HUES6 (cell line): Measurements from ENCODE around the gene STMN3.

Experiments used
- H3K27ac ChIP-seq: 2 replicates; pipeline ENCODE4 v1.7.0; 2013; ENCODE audit warnings: low read depth, mild to moderate bottlenecking, low read length, inconsistent platforms
- H3K27me3 ChIP-seq: 2 replicates; pipeline ENCODE4 v1.6.1; 2013; ENCODE audit warnings: low read length; ENCODE audit not compliant: control insufficient read depth, insufficient read depth
- H3K36me3 ChIP-seq: 2 replicates; pipeline ENCODE4 v1.6.1; 2013; ENCODE audit warnings: low read length; ENCODE audit not compliant: control insufficient read depth, insufficient read depth
- H3K4me1 ChIP-seq: 2 replicates; pipeline ENCODE4 v1.6.1; 2013; ENCODE audit warnings: low read length; ENCODE audit not compliant: control insufficient read depth, insufficient read depth
- H3K4me3 ChIP-seq: 2 replicates; pipeline ENCODE4 v1.5.1; 2013; ENCODE audit warnings: low read depth, low read length
- H3K9ac ChIP-seq: one replicate; pipeline ENCODE4 v1.6.1; 2013; ENCODE audit warnings: mild to moderate bottlenecking, low read length
- H3K9me3 ChIP-seq: 2 replicates; pipeline ENCODE4 v1.6.1; 2013; ENCODE audit warnings: low read depth, low read length; ENCODE audit not compliant: control insufficient read depth, insufficient read depth

The STMN3 gene

DNA sequence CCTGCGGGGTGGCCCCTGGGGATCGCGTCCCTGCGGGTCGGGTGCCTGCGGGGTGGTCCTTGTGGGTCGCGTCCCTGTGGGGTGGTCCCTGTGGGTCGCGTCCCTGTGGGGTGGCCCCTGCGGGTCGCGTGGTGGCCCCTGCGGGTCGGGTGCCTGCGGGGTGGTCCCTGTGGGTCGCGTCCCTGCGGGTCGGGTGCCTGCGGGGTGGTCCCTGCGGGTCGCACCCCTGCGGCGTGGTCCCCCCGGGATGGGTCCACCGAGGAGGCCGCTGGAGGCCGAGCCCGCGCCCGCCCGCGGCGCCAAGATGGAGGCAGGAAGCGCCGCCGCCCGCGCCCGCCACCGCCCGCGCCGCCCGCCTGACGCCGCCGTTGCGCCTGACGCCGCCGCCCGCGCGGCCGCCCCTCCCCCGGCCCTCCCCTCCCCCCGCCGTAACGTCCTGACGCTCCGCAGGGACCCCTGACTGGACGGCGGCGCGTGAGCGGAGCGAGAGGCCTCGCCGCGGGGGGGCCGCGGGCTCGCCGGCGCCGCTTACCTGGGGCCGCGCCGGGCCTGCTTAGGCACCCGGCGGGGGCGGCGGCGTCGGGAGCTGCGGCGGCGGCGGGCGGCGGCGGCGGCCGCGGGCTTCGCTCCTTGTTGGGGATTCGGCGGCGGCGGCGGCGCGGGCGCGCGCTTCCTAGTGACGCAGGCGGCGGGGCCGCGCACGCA is 26.6 kb downstream of the STMN3 start, which contains the start of gene GMEB2:
GMEB2 (minus strand) TSS at position 678 of the 705 bp plus-strand sequence. CDS start 7,704 bp downstream, outside the sequence.
- Histone ChIP-seq H3K27me3 (no peaks in the 10 kb centered on the region), H3K4me1 (peaks cover 9% of the 10 kb centered on the region; the same call in 1 of the 2 replicates), H3K4me3 (peak within 1 kb of the TSS; percentile 98)

DNA sequence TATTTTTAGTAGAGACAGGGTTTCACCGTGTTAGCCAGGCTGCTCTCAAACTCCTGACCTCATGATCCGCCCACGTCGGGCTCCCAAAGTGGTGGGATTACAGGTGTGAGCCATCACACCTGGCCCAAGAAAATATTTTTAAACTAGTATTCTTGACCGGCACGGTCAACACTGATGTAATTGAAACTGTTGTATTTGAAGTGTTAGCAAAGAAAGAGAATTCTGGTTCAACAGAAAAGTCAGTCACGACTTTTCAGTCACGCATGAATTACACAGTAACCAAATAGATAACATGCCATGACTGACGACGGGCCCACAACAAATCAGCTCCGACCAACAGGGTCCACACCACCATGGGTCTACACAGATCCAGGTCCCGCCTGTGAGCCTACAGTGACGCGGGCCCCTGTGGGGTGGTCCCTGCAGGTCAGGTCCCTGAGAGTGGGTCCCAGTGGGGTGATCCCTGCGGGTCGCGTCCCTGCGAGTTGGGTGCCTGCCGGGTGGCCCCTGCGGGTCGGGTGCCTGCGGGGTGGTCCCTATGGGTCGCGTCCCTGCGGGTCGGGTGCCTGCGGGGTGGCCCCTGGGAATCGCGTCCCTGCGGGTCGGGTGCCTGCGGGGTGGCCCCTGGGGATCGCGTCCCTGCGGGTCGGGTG is 27.3 kb downstream of the STMN3 start:
- peaks cover 9% of the 10 kb centered on the region; the same call in 1 of the 2 replicates for H3K4me1 ChIP-seq
- peak overlapping the region; percentile 96 for H3K27ac ChIP-seq
- no peaks in the 10 kb centered on the region for H3K36me3 ChIP-seq
- H3K9ac ChIP-seq: peak overlapping the region; percentile 94
- peak overlapping the region; percentile 92 for H3K4me3 ChIP-seq
- H3K27me3 ChIP-seq: no peaks in the 10 kb centered on the region
- H3K9me3 ChIP-seq: no peaks in the 10 kb centered on the region

More for the DNA sequence above, 26.6 kb downstream of the STMN3 start, which contains the start of gene GMEB2:
- Histone ChIP-seq H3K36me3 (no peaks in the 10 kb centered on the region), H3K9me3 (no peaks in the 10 kb centered on the region), H3K27ac (peak within 1 kb of the TSS; percentile 96), H3K9ac (peak within 1 kb of the TSS; percentile 94)

DNA sequence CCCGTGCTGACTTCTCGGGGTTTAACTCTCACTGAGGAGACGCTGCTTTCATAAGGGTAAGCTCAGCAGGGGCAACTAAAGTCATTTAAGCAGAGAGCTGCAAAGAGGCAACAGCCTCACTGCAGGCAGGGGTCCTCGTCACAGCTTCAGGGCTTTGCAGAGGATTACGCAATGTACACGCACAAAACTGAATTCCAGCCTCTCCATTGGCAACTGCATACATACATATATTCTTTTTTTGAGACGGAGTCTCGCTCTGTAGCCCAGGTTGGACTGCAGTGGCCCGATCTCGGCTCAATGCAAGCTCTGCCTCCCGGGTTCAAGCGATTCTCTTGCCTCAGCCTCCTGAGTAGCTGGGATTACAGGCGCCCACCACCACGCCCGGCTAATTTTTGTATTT is 28.7 kb downstream of the STMN3 start:
- no peak overlapping the region for H3K27ac ChIP-seq
- H3K4me3 ChIP-seq: 0 out of 2 replicates have a peak overlapping the region, but pooled peaks have one; percentile 23
- H3K4me1 ChIP-seq: peaks cover 9% of the 10 kb centered on the region; the same call in 1 of the 2 replicates
- H3K27me3 ChIP-seq: no peaks in the 10 kb centered on the region
- H3K36me3 ChIP-seq: no peaks in the 10 kb centered on the region; the same call in 1 of the 2 replicates
- no peak overlapping the region for H3K9ac ChIP-seq
- H3K9me3 ChIP-seq: no peaks in the 10 kb centered on the region

DNA sequence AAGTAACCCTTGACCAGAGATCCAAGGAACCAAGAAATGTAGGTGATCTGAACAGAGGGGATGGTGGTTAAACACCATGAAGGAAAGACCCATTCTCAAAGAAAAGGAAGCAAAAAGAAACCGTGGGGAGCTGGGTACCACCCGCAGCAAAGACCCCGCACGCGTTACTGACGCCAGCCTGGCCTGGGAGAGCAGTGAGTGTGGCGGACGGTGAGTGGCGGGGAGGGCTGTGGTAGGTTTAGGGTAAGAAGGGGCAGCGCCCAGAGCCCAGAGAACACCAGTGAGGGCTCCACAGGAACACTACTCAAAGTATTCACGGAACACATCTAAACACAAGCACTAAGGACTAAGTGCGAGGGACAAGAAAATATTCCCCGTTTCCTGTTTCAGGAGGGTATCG is 30.5 kb downstream of the STMN3 start:
- no peak overlapping the region for H3K4me3 ChIP-seq
- no peaks in the 10 kb centered on the region for H3K9me3 ChIP-seq
- H3K27me3 ChIP-seq: no peaks in the 10 kb centered on the region
- peak overlapping the region; percentile 23 for H3K9ac ChIP-seq
- peaks cover 17% of the 10 kb centered on the region for H3K36me3 ChIP-seq
- H3K4me1 ChIP-seq: no peaks in the 10 kb centered on the region
- no peak overlapping the region for H3K27ac ChIP-seq

DNA sequence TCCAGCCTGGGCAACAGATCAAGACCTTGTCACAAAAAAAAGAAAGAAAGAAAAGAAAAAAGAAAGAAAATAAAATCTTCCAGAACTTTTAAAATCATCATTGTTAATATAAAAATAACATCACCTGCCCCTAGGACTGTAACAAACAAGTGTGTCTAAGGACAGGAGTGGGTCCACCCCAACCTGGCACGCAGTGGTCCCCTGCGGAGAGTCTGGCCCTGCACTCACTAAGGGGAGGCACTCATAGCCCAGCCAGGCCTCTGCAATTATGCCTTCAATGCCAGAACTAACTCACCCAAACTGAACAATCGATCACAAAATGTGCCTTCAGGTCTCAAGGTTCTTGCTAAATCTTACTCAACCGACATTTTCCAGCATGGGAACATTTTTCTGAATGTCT is 31.1 kb downstream of the STMN3 start:
- Histone ChIP-seq H3K27ac (no peak overlapping the region), H3K36me3 (peaks cover 21% of the 10 kb centered on the region), H3K4me3 (no peak overlapping the region)

DNA sequence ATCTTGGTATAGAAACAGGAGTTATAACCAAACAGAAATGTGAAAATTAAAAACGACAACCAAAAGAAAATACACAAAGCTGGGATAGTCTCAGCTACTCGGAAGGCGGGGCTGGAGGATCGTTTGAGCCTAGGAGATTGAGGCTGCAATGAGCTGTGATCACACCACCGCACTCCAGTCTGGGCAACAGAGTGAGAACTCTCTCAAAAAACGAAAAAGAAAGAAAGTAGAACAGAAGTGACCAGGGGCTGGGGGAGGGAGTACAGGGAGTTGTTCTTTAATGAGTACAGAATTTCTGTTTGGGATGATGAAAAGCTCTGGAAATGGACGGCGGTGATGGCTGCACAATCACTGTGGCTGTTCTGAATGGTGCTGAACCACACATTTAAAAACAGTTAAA is 32.2 kb downstream of the STMN3 start:
- Histone ChIP-seq H3K27me3 (no peaks in the 10 kb centered on the region), H3K9ac (no peak overlapping the region), H3K9me3 (no peaks in the 10 kb centered on the region), H3K4me3 (no peak overlapping the region), H3K27ac (no peak overlapping the region), H3K36me3 (peaks cover 31% of the 10 kb centered on the region), H3K4me1 (no peaks in the 10 kb centered on the region)

More for the DNA sequence above, 31.1 kb downstream of the STMN3 start:
- H3K27me3 ChIP-seq: no peaks in the 10 kb centered on the region
- no peaks in the 10 kb centered on the region for H3K9me3 ChIP-seq
- no peaks in the 10 kb centered on the region for H3K4me1 ChIP-seq
- H3K9ac ChIP-seq: no peak overlapping the region

DNA sequence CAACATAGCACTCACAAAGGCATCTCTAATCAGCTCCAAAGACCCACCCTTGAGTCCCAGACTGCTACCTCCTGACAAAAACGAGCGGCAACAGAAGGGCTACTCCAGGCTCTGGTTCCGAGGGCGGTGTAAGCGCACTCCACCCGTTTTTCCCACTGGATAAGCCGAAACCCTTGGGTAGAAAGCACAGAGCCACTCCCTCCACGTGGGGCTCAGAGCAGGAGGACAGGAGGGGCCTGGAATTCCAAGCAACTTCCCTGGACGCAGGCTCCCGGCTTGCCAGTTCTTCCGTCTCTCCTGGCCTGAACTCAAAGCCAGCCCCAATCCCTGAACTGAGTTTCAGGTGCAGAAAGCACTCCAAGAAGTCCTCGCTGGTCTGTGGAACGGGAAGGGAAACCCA is 33.7 kb downstream of the STMN3 start:
- Histone ChIP-seq H3K9ac (peak overlapping the region; percentile 37), H3K27me3 (no peaks in the 10 kb centered on the region), H3K27ac (no peak overlapping the region), H3K9me3 (0 out of 2 replicates have a peak, but pooled peaks cover 7% of the 10 kb centered on the region), H3K4me1 (no peaks in the 10 kb centered on the region), H3K36me3 (peaks cover 34% of the 10 kb centered on the region), H3K4me3 (no peak overlapping the region)

DNA sequence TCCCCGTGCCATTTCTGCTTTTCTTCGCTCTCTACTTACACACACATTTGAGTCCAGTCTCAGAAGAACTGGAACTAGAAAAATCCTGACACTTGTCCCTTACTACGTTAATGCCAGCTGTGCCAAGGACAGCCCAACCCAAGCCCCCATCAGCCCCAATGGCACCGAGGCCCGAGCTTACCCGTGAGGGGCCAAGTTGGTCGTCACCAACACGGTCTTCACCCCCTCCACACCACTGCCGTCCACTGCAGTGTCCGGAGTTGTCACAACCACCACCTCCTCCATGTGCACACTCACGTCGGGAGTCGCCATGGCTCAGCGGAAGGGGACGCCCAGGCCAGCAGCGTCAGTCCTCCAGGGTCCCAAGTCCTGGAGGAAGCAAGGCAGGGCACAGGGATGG is 34.1 kb downstream of the STMN3 start:
- Histone ChIP-seq H3K27ac (no peak overlapping the region), H3K9me3 (0 out of 2 replicates have a peak, but pooled peaks cover 7% of the 10 kb centered on the region), H3K27me3 (no peaks in the 10 kb centered on the region), H3K36me3 (peaks cover 34% of the 10 kb centered on the region), H3K9ac (no peak overlapping the region), H3K4me1 (no peaks in the 10 kb centered on the region), H3K4me3 (no peak overlapping the region)

DNA sequence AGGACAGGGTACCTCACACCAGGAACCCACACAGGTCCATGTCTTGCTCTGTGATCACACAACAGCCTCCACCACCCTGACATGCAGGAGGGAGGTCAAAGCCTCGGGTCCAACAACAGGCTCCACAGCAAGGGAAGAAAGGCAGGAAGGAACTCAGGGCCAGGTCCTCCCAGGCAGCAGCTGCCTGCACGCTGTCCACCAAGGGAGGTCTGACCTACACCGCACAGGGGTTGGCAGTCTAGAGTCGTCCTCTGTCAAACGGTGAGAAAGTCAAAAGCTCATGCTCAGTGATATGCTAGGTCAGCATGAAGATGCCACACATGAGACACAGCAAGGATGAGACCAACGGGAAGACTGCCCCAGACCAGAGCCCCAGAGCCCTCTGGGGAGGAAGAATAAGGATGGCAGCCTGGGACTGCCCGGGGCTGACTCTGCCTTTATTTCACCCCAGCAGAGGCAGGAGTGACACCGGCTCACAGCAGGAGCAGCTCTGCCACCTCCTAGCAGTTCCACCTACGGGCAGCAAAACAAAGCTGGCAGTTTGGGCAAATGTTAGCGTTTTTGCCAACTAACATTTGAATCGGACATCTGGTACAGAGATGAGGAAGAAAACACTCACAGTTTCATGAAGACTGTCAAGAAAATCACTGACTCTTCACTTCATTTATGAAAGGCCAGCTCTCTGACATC is 34.8 kb downstream of the STMN3 start:
- Histone ChIP-seq H3K27me3 (no peaks in the 10 kb centered on the region), H3K27ac (no peak overlapping the region), H3K9me3 (0 out of 2 replicates have a peak, but pooled peaks cover 7% of the 10 kb centered on the region), H3K9ac (no peak overlapping the region), H3K4me3 (no peak overlapping the region), H3K4me1 (no peaks in the 10 kb centered on the region), H3K36me3 (peaks cover 34% of the 10 kb centered on the region)

DNA sequence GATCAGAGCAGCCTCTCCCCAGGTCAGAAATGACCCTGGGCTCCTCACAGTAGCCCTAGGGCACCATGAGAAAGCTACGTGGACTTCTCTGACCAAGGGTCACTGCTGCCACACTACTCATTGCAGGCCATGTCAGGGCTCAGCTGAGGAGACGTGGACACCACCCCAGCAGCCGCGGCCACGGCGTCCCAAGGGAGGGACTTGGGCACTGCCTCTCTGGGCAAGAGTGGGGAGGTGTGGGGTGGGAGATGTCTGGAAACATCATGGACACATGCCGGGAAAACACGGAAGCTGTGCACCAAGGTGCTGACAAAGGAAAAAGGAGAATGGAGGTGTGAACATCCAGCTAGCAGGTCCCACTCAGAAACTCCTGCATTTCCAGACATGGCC is 35.4 kb downstream of the STMN3 start:
- Histone ChIP-seq H3K9me3 (0 out of 2 replicates have a peak, but pooled peaks cover 7% of the 10 kb centered on the region), H3K9ac (no peak overlapping the region), H3K4me3 (no peak overlapping the region), H3K4me1 (no peaks in the 10 kb centered on the region), H3K36me3 (peaks cover 34% of the 10 kb centered on the region), H3K27ac (no peak overlapping the region), H3K27me3 (no peaks in the 10 kb centered on the region)
